ENCODE results near the gene ERCC4.

ERCC4 gene

GRCh38 chr16:13911306-13911705 lies 8.6 kb upstream of the ERCC4 start:
- DNase-seq (ENCODE audit: low read depth in 2 of 2), result no peak

GRCh38 chr16:13911871-13912270 lies 8.1 kb upstream of the ERCC4 start:
- no peak for DNase-seq (ENCODE audit: low read depth in 2 of 2)

GRCh38 chr16:13912891-13913290 lies 7.1 kb upstream of the ERCC4 start:
- DNase-seq (ENCODE audit: low read depth in 2 of 2), result no peak

GRCh38 chr16:13913374-13914292 lies 6.3 kb upstream of the ERCC4 start:
- no peak for DNase-seq (ENCODE audit: low read depth in 2 of 2)

GRCh38 chr16:13915033-13915635 lies 4.8 kb upstream of the ERCC4 start:
- DNase-seq (ENCODE audit: low read depth in 2 of 2), result no peak

- DNase-seq (ENCODE audit: low read depth in 2 of 2), result no peak
Observed at GRCh38 chr16:13919330-13919682, 648 bp upstream of the ERCC4 start.

- no peak for DNase-seq (ENCODE audit: low read depth in 2 of 2)
Observed at GRCh38 chr16:13920510-13920818, 510 bp downstream of the ERCC4 start.

GRCh38 chr16:13921328-13921727 lies 1.4 kb downstream of the ERCC4 start:
- DNase-seq (ENCODE audit: low read depth in 2 of 2), result no peak

GRCh38 chr16:13923703-13924298 lies 3.8 kb downstream of the ERCC4 start:
- DNase-seq (ENCODE audit: low read depth in 2 of 2), result no peak

GRCh38 chr16:13926464-13926863 lies 6.5 kb downstream of the ERCC4 start:
- no peak for DNase-seq (ENCODE audit: low read depth in 2 of 2)

GRCh38 chr16:13926891-13927290 lies 6.9 kb downstream of the ERCC4 start:
- no peak for DNase-seq (ENCODE audit: low read depth in 2 of 2)

- no peak for DNase-seq (ENCODE audit: low read depth in 2 of 2)
Observed at GRCh38 chr16:13928646-13929045, 8.7 kb downstream of the ERCC4 start.

GRCh38 chr16:13931845-13932244 lies 11.9 kb downstream of the ERCC4 start:
- no peak for DNase-seq (ENCODE audit: low read depth in 2 of 2)

- DNase-seq (ENCODE audit: low read depth in 2 of 2), result peak in 1 of 2 donors; percentile 28
Observed at GRCh38 chr16:13935408-13935807, 15.5 kb downstream of the ERCC4 start.

GRCh38 chr16:13936155-13936554 lies 16.2 kb downstream of the ERCC4 start:
- no peak for DNase-seq (ENCODE audit: low read depth in 2 of 2)

- DNase-seq (ENCODE audit: low read depth in 2 of 2), result no peak
Observed at GRCh38 chr16:13936596-13937081, 16.7 kb downstream of the ERCC4 start.

GRCh38 chr16:13937411-13937810 lies 17.5 kb downstream of the ERCC4 start:
- DNase-seq (ENCODE audit: low read depth in 2 of 2), result no peak

GRCh38 chr16:13938480-13938879 lies 18.5 kb downstream of the ERCC4 start:
- DNase-seq (ENCODE audit: low read depth in 2 of 2), result no peak

- no peak for DNase-seq (ENCODE audit: low read depth in 2 of 2)
Observed at GRCh38 chr16:13939821-13940220, 19.9 kb downstream of the ERCC4 start.

GRCh38 chr16:13940397-13940933 lies 20.5 kb downstream of the ERCC4 start:
- DNase-seq (ENCODE audit: low read depth in 2 of 2), result no peak

- no peak for DNase-seq (ENCODE audit: low read depth in 2 of 2)
Observed at GRCh38 chr16:13944816-13945215, 24.9 kb downstream of the ERCC4 start.

- no peak for DNase-seq (ENCODE audit: low read depth in 2 of 2)
Observed at GRCh38 chr16:13945744-13946485, 26.0 kb downstream of the ERCC4 start.
